ENCODE measurements around the gene PLEKHM2. TPM values are rescaled to one million over a fixed set of nuclear protein-coding genes. Genes with fewer than 3 reads are reported as not detected.

Gene PLEKHM2
- total RNA-seq, 2 experiments from 2014 or later = 55.4 to 58.8 TPM

DNA sequence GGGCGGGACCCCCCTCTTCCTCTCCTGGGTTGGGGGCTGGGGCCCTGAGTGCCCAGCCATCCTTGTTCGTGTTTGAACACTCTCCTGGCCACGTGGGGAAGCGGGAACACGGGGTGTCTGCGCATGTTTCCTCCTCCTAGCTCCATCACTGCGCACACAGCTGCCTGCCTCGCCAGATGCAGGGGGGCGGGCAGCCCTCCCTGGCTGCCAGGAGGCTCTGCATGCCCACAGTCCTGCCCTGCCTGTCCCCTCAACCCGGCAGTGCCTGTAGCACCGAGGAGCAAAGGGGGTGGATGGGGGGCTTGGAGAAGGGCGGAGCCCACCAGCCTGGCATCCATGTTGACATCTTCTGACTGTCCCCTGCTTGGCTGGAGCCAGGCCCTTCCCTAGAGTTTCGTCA is 50.2 kb downstream of the PLEKHM2 start:
- no peak overlapping the region for H3K4me3 Mint-ChIP-seq
- CTCF ChIA-PET = no interaction called here
- no peaks in the 10 kb centered on the region for H3K4me1 Mint-ChIP-seq
- H3K36me3 Mint-ChIP-seq (ENCODE audit: low read depth) = peaks cover 14% of the 10 kb centered on the region
- POLR2A ChIA-PET = no interaction called here
- DNase-seq = no peak
- no peak overlapping the region for H3K27ac Mint-ChIP-seq
- H3K9me3 Mint-ChIP-seq = no peaks in the 10 kb centered on the region
- no peaks in the 10 kb centered on the region for H3K27me3 Mint-ChIP-seq

DNA sequence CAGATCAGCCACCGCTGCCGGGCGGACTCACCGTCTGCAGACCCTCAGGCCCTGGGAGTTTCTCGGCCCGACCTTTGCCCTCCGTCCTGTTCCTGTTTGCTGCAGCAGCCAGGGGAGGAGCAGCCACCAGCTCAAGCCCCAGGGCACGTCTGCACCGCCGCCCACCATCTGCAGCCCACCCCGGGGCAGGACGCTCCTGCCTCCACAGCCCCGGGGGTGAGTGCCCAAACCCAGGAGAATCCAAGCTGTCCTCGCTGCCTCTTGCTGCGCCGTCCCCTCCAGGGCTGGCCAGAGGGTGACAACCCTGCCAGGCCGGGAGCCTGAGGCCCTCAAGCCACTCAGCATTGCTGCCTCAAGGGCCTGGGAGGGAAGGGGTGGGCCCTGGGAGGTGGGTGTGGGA is 50.8 kb downstream of the PLEKHM2 start:
- no peak for DNase-seq
- Mint-ChIP-seq H3K9me3 (no peaks in the 10 kb centered on the region), H3K36me3 (ENCODE audit: low read depth) (peaks cover 11% of the 10 kb centered on the region), H3K27ac (no peak overlapping the region), H3K4me3 (no peak overlapping the region), H3K4me1 (no peaks in the 10 kb centered on the region), H3K27me3 (no peaks in the 10 kb centered on the region)
- CTCF ChIA-PET = no interaction called here
- POLR2A ChIA-PET = no interaction called here

DNA sequence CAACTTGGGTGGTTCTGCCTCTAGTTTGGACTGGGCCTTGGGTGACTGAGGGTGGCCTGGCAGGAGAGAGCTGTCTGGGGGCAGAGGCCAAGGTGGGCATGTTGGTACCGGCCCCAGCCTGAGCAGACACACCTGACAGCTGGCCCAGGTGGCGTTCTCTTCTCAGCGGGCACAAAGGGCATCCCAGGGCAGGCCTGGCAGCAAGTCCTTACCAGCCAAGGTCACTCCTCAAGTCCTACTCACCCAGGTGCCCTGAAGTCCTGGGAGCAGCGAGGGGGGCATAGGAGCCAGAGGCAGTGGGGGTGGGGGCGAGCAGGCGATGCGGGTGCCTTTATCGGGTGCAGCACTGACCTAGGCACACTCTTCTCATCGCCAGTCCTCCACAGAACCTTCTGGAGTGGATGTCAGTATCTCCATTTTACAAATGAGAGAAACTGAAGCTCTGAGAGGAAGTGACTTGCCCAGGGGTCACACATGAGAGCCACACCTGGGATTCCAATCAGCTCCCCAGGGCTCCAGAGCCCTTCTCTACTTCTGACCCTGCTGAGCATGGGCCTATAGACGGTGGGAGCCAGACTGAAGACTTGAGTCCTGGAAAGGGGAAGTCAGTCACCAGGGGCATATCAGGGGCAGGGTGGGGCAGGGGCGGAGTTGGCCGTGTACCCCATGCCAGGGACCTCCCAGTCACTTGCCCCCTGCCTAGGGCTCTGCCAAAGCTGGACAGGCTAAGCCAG is 51.4 kb downstream of the PLEKHM2 start:
- H3K9me3 Mint-ChIP-seq = no peaks in the 10 kb centered on the region
- peaks cover 11% of the 10 kb centered on the region for H3K36me3 Mint-ChIP-seq (ENCODE audit: low read depth)
- no peak overlapping the region for H3K27ac Mint-ChIP-seq
- no peak for DNase-seq
- no peaks in the 10 kb centered on the region for H3K4me1 Mint-ChIP-seq
- no peaks in the 10 kb centered on the region for H3K27me3 Mint-ChIP-seq
- ChIA-PET CTCF (no interaction called here), POLR2A (interaction anchor here (1.0 kb wide), 1 partner anchor 40 kb away, joined by 3 read pairs; no protein-coding TSS in a partner anchor)
- no peak overlapping the region for H3K4me3 Mint-ChIP-seq

DNA sequence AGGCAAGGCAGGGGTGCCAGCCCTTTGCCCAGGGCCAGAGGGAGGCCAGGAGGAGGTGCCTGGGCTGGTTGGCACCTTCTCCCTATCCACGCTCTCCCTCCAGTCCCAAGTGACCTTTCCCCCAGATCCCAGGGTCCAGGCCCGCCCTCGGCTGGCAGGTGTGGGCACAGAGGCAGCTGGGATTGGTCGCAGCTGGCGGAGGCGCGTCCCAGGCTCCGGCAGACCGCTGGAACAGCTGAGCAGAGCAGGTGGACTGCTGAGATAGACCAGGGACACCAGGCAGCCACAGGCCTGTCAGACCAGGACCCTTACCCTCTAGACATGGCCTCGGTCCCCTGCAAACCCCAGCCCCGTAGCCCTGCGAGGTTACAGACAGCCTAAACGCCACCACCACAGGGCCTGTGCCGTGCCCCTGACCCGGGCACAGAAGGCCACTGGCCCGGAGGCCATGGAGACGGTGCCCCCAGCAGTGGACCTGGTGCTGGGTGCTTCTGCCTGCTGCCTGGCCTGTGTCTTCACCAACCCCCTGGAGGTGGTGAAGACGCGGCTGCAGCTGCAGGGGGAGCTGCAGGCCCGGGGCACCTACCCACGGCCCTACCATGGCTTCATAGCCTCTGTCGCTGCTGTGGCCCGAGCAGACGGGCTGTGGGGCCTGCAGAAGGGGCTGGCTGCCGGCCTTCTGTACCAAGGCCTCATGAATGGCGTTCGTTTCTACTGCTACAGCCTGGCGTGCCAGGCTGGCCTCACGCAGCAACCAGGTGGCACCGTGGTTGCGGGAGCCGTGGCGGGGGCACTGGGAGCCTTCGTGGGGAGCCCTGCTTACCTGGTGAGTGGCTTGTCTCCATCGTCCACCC is 52.1 kb downstream of the PLEKHM2 start, which contains the start of gene SLC25A34:
SLC25A34 (plus strand) TSS at position 221 of the 854 bp plus-strand sequence; CDS start at position 449, 228 bp downstream.
- DNase-seq = no peak
- POLR2A ChIA-PET = interaction anchor here (1.0 kb wide), 1 partner anchor 39 kb away, joined by 3 read pairs; no protein-coding TSS in a partner anchor
- H3K4me3 Mint-ChIP-seq = no peak within 1 kb of the TSS
- H3K36me3 Mint-ChIP-seq (ENCODE audit: low read depth) = peaks cover 11% of the 10 kb centered on the region
- no peaks in the 10 kb centered on the region for H3K9me3 Mint-ChIP-seq
- H3K4me1 Mint-ChIP-seq = peaks cover under 1% of the 10 kb centered on the region
- CTCF ChIA-PET = no interaction called here
- no peaks in the 10 kb centered on the region for H3K27me3 Mint-ChIP-seq
- no peak within 1 kb of the TSS for H3K27ac Mint-ChIP-seq

GRCh38 chr1:15736892-15737261 is 52.8 kb downstream of the PLEKHM2 start:
- H3K27ac Mint-ChIP-seq = no peak overlapping the region
- H3K36me3 Mint-ChIP-seq (ENCODE audit: low read depth) = peaks cover 11% of the 10 kb centered on the region
- H3K27me3 Mint-ChIP-seq = no peaks in the 10 kb centered on the region
- peaks cover 5% of the 10 kb centered on the region for H3K4me1 Mint-ChIP-seq
- ChIA-PET CTCF (interaction anchor here (1.3 kb wide), 1 partner anchor 145 kb away, joined by 3 read pairs; no protein-coding TSS in a partner anchor), POLR2A (interaction anchor here (0.6 kb wide), 1 partner anchor 121 kb away, joined by 3 read pairs; no protein-coding TSS in a partner anchor)
- DNase-seq = no peak
- H3K4me3 Mint-ChIP-seq = no peak overlapping the region
- H3K9me3 Mint-ChIP-seq = no peaks in the 10 kb centered on the region

DNA sequence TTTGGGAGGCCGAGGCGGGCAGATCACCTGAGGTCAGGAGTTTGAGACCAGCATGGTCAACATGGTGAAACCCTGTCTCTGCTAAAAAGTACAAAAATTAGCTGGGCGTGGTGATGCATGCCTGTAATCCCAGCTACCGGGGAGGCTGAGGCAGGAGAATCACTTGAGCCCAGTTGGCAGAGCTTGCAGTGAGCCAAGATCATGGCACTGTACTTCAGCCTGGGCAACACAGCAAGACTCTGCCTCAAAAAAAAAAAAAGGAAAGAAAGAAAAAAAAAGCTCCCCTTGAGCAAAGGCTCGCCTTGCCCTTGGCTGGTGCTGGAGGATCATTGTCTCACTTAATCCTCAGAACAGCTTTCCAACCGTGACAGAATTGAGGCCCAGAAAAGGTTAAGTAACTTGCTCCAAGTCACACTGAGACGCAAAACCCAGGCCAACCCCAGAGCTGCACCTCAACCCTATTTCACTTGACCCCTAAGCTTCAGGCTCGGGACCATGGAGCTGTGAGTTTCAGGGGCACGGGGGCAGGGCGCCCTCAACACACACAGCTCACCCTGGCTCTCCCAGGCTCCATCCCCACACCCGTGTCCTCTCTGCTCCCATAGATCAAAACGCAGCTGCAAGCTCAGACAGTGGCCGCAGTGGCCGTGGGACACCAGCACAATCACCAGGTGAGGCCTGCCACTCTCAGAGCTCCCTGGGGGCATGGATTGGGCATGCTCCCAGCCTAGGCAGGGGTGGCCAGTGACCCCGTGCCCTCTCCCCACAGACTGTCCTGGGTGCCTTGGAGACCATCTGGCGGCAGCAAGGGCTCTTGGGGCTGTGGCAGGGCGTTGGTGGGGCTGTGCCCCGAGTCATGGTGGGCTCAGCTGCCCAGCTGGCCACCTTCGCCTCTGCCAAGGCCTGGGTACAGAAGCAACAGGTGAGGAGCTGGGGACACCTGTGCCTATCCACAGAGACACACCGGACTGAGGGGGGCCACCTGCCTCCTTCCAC is 53.5 kb downstream of the PLEKHM2 start:
- ChIA-PET CTCF (interaction anchor here (1.3 kb wide), 1 partner anchor 146 kb away, joined by 3 read pairs; no protein-coding TSS in a partner anchor), POLR2A (interaction anchor here (0.6 kb wide), 2 partner anchors 122 to 624 kb away, joined by 3 read pairs; no protein-coding TSS in a partner anchor)
- peaks cover 5% of the 10 kb centered on the region for H3K4me1 Mint-ChIP-seq
- H3K27ac Mint-ChIP-seq = no peak overlapping the region
- no peaks in the 10 kb centered on the region for H3K27me3 Mint-ChIP-seq
- H3K36me3 Mint-ChIP-seq (ENCODE audit: low read depth) = peaks cover 6% of the 10 kb centered on the region
- DNase-seq = no peak
- no peaks in the 10 kb centered on the region for H3K9me3 Mint-ChIP-seq
- no peak overlapping the region for H3K4me3 Mint-ChIP-seq

GRCh38 chr1:15738416-15739113 is 54.4 kb downstream of the PLEKHM2 start:
- no peak overlapping the region for H3K27ac Mint-ChIP-seq
- peaks cover 5% of the 10 kb centered on the region for H3K4me1 Mint-ChIP-seq
- H3K9me3 Mint-ChIP-seq = no peaks in the 10 kb centered on the region
- DNase-seq = no peak
- no peak overlapping the region for H3K4me3 Mint-ChIP-seq
- CTCF ChIA-PET = interaction anchor here (1.3 kb wide), 1 partner anchor 147 kb away, joined by 3 read pairs; no protein-coding TSS in a partner anchor
- no peaks in the 10 kb centered on the region for H3K36me3 Mint-ChIP-seq (ENCODE audit: low read depth)
- POLR2A ChIA-PET = no interaction called here
- no peaks in the 10 kb centered on the region for H3K27me3 Mint-ChIP-seq

DNA sequence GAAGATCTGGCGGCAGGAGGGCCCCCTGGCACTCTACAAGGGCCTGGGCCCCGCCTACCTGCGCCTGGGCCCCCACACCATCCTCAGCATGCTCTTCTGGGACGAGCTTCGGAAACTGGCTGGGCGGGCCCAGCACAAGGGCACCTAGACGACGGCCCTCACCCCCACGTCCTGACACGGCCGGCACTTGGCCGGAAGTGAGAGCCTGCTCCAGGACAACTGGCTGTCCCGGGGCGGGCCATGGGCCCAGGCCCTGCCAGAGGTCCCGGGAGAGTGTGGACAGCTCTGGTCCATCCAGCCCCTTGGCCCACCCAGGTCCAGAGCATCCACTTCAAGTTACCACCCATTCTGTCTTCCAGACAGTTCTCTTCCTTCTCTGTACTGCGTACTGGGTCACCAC is 55.1 kb downstream of the PLEKHM2 start:
- Mint-ChIP-seq H3K27ac (no peak overlapping the region), H3K4me3 (no peak overlapping the region), H3K27me3 (no peaks in the 10 kb centered on the region), H3K9me3 (no peaks in the 10 kb centered on the region), H3K36me3 (ENCODE audit: low read depth) (no peaks in the 10 kb centered on the region), H3K4me1 (peaks cover 5% of the 10 kb centered on the region)
- ChIA-PET POLR2A (no interaction called here), CTCF (no interaction called here)
- no peak for DNase-seq

- Mint-ChIP-seq H3K4me1 (peaks cover 5% of the 10 kb centered on the region), H3K27ac (no peak overlapping the region), H3K27me3 (no peaks in the 10 kb centered on the region), H3K36me3 (ENCODE audit: low read depth) (no peaks in the 10 kb centered on the region), H3K4me3 (no peak overlapping the region), H3K9me3 (no peaks in the 10 kb centered on the region)
- ChIA-PET POLR2A (interaction anchor here (0.7 kb wide), 1 partner anchor 43 kb away, joined by 3 read pairs; no protein-coding TSS in a partner anchor), CTCF (interaction anchor here (0.8 kb wide), 1 partner anchor 23 kb away, joined by 4 read pairs; no protein-coding TSS in a partner anchor)
- DNase-seq = no peak
These were observed 55.6 kb downstream of the PLEKHM2 start for GRCh38 chr1:15739745-15740144.

GRCh38 chr1:15740924-15741850 is 57.1 kb downstream of the PLEKHM2 start:
- ChIA-PET POLR2A (no interaction called here), CTCF (interaction anchor here (1.0 to 1.6 kb wide), 4 partner anchors 44 to 176 kb away, joined by 5 to 8 read pairs (median 6); no protein-coding TSS in a partner anchor)
- no peaks in the 10 kb centered on the region for H3K36me3 Mint-ChIP-seq (ENCODE audit: low read depth)
- H3K4me1 Mint-ChIP-seq = peaks cover 5% of the 10 kb centered on the region
- no peaks in the 10 kb centered on the region for H3K27me3 Mint-ChIP-seq
- no peaks in the 10 kb centered on the region for H3K9me3 Mint-ChIP-seq
- H3K4me3 Mint-ChIP-seq = no peak overlapping the region
- DNase-seq = peak; percentile 78
- H3K27ac Mint-ChIP-seq = no peak overlapping the region

DNA sequence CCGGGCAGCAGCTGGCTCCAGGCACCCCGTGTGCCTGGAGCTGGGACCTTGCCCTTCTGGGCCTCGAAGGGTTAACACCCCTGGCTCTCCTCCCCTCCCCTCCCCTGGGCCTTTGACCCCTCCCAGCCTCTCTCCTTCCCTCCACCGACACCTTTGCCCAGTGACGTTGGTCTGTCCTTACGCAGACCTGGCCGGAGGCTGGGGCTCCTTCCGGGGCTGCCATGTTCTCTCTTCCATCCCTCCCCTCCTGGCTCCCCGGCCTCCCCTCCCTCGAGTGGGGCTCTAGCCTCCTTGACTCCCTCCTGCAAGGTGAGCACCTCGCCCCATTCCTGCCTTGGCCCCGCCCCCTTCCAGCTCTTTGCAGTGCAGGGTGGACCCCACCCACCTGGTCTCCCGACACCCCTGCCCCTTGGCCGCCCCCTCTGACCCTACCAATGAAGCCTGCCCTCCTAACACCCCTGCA is 58.2 kb downstream of the PLEKHM2 start, which contains the start of gene TMEM82:
TMEM82 (plus strand) TSS at position 161 of the 463 bp plus-strand sequence; CDS start at position 222, 61 bp downstream.
- CTCF ChIA-PET = interaction anchor here (0.6 kb wide), 1 partner anchor 418 kb away, joined by 4 read pairs; no protein-coding TSS in a partner anchor

More for the DNA sequence above, 58.2 kb downstream of the PLEKHM2 start, which contains the start of gene TMEM82:
- Mint-ChIP-seq H3K4me3 (no peak within 1 kb of the TSS), H3K9me3 (no peaks in the 10 kb centered on the region), H3K27me3 (no peaks in the 10 kb centered on the region), H3K36me3 (ENCODE audit: low read depth) (no peaks in the 10 kb centered on the region), H3K27ac (no peak within 1 kb of the TSS), H3K4me1 (peaks cover 5% of the 10 kb centered on the region)
- DNase-seq = no peak
- POLR2A ChIA-PET = interaction anchor here (0.7 kb wide), 1 partner anchor 273 kb away, joined by 3 read pairs; no protein-coding TSS in a partner anchor

Data from activated CD4-positive, alpha-beta memory T cell treated with anti-CD3 and anti-CD28 coated beads, Interleukin-2, amount 10 ng/mL, durations not matched to agents 7 days and 5 days (primary cell).